GM19463 (cell line): Measurements from ENCODE around the gene WWP2.
"Not testable (repeated sequence)": the region's sequence is repeated elsewhere in the genome, so short reads cannot be mapped to it uniquely, and the experiment has no call there.

Experiments used
- ATAC-seq: cut with Tn5 transposase; IDR thresholded peaks from one replicate; pipeline ENCODE4 v1.9.1; 2021; ENCODE audit warnings: mild to moderate bottlenecking, moderate library complexity; ENCODE audit not compliant: unreplicated experiment

Gene WWP2

DNA sequence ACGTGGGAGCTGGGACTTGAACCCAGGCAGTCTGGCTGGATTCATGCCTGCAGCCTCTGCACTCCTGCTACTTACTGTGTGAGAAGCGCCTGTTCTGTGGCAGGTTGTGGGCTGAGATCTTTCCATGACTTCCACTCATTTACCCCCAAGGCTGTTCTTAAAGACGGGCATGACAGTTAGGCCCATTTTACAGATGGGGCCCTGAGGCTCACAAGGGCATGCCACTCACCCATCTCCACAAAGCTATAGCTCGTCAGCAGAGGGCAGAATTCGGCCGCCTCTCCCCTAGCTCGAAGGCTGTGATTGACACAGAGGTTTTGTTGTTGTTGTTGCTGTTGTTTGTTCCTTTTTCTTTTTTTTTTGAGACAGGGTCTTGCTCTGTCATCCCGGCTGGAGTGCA lies 210.8 kb downstream of the WWP2 start:
- not testable (repeated sequence) for ATAC-seq

DNA sequence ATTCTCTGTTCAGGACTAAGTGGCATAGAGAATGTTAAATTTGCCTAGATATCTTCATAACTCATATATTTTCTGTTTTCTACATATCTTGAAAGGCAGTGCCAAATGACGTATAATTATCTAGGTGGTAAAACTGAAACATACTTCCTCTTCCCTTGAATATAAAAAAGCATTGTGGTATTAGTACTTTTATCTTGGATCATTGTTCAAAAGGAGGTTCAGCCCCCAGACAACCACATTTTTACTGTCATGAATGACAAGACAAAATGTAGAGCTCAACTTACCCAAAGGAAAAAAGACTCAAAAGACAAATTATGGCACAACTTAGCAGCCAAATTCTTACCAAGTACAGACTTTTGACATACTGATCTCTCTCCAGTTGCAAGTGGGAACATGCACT lies 223.1 kb downstream of the WWP2 start:
- ATAC-seq: not testable (repeated sequence)
